ENCODE data around the gene VN1R4. TPM values are rescaled to one million over a fixed set of nuclear protein-coding genes. Genes with fewer than 3 reads are reported as not detected.
A peak's percentile ranks its signal among the peaks of the same experiment; 100 is the strongest.

Gene VN1R4
- total RNA-seq, 1 experiment from 2014 or later = not detected

- Mint-ChIP-seq H3K9me3 (peaks cover 49 to 72% of the 10 kb centered on the region in 2 experiments), H3K36me3 (ENCODE audit: insufficient read depth in 1 of 3, low read depth in 3 of 3) (peaks cover 34 to 49% (median 42%) of the 10 kb centered on the region in 3 experiments), H3K27ac (peak within 1 kb of the TSS in 2 of 3 experiments; percentile 86 to 95; a peak in 5 of 7 replicates), H3K27me3 (ENCODE audit: low read depth) (no peaks in the 10 kb centered on the region; the same call in none of the 2 replicates), H3K4me1 (peaks cover 3 to 6% of the 10 kb centered on the region in 2 experiments), H3K4me3 (peak within 1 kb of the TSS; percentile 90 to 93)
- Histone ChIP-seq H3K4me2 (ENCODE audit: insufficient read depth, insufficient read length, low read length) (peak within 1 kb of the TSS; percentile 86), H3K14ac (ENCODE audit: insufficient read depth, low read length) (peak within 1 kb of the TSS; percentile 89), H2BK20ac (ENCODE audit: low read depth, low read length, poor library complexity, severe bottlenecking) (no peak within 1 kb of the TSS), H3T11ph (ENCODE audit: low read length) (no peak within 1 kb of the TSS), H3K27me3 (ENCODE audit: insufficient read depth, low read length) (no peaks in the 10 kb centered on the region), H3K79me1 (ENCODE audit: insufficient read depth, low read depth, low read length, poor library complexity, severe bottlenecking) (no peaks in the 10 kb centered on the region), H3K27ac (ENCODE audit: insufficient read length, low read depth, low read length) (no peak within 1 kb of the TSS), H4K5ac (ENCODE audit: insufficient read length, low read depth, low read length) (peak within 1 kb of the TSS; percentile 41), H3K23ac (ENCODE audit: insufficient read length, low read depth, low read length) (no peak within 1 kb of the TSS), H3K9ac (ENCODE audit: extremely low read depth, insufficient read length, low read length) (peak within 1 kb of the TSS; percentile 89), H2AFZ (ENCODE audit: low read length) (peak within 1 kb of the TSS; percentile 99), H2BK15ac (ENCODE audit: low read depth, low read length) (no peak within 1 kb of the TSS), H3K56ac (ENCODE audit: insufficient read length, low read depth, low read length) (no peak within 1 kb of the TSS), H3K9me3 (ENCODE audit: control insufficient read depth, low read depth, low read length) (peaks cover 12% of the 10 kb centered on the region), H4K8ac (replicated peaks; ENCODE audit: insufficient read length, low read depth, low read length) (peak within 1 kb of the TSS; percentile 46), H3K79me2 (ENCODE audit: insufficient read depth, low read length) (no peaks in the 10 kb centered on the region), H2BK5ac (ENCODE audit: insufficient read length, low read length) (no peak within 1 kb of the TSS), H3K23me2 (ENCODE audit: insufficient read length, low read depth, low read length, poor library complexity, severe bottlenecking) (peaks cover 5% of the 10 kb centered on the region), H2BK12ac (ENCODE audit: insufficient read length, low read depth, low read length) (no peak within 1 kb of the TSS), H3K4ac (ENCODE audit: low read depth, low read length) (no peak within 1 kb of the TSS), H2BK120ac (ENCODE audit: low read depth, low read length, poor library complexity, severe bottlenecking) (no peak within 1 kb of the TSS), H4K20me1 (ENCODE audit: control insufficient read depth, insufficient read depth, insufficient read length) (no peaks in the 10 kb centered on the region), H2AK5ac (ENCODE audit: insufficient read length, low read length) (no peak within 1 kb of the TSS), H3K4me1 (ENCODE audit: insufficient read depth, low read length) (no peaks in the 10 kb centered on the region), H3K18ac (ENCODE audit: insufficient read length, low read depth, low read length) (peak within 1 kb of the TSS; percentile 82), H4K91ac (ENCODE audit: insufficient read length, low read depth, low read length) (no peak within 1 kb of the TSS)
- WGBS (ENCODE audit: extremely low coverage, insufficient read length, low lambda C conversion rate) = no CpG with 5 or more reads among the region's 72 CpGs
- peak; percentile 93 for DNase-seq
- TF ChIP-seq CTCF (conservative IDR thresholded peaks at IDR 0.05) = no peak
These were observed 12.8 kb downstream of the VN1R4 start, which contains the start of gene ZNF677 for GRCh38 chr19:53254411-53255341. Gene ZNF677, minus strand, starts transcription at chr19:53254873. Its CDS starts 3,323 bp downstream, at chr19:53251550.

Measured in H9 (cell line).